Measurements from ENCODE around the gene RDM1.

The RDM1 gene

GRCh38 chr17:35930211-35931065, at the start of gene RDM1:
Gene RDM1 (minus strand): TSS chr17:35930773. CDS start chr17:35930727, 46 bp downstream.
- Histone ChIP-seq H3K36me3 (ENCODE audit: insufficient read depth, low read length) (no peaks in the 10 kb centered on the region), H3K4me3 (ENCODE audit: low read length) (peak within 1 kb of the TSS; percentile 73)

GRCh38 chr17:35978346-35978745, 47.8 kb upstream of the RDM1 start:
- Histone ChIP-seq H3K9me3 (ENCODE audit: low read length) (no peaks in the 10 kb centered on the region), H3K27me3 (ENCODE audit: insufficient read depth, low read length) (no peaks in the 10 kb centered on the region), H3K4me3 (ENCODE audit: low read length) (no peak overlapping the region), H2AFZ (ENCODE audit: low read depth, low read length) (no peak overlapping the region), H3K36me3 (ENCODE audit: insufficient read depth, low read length) (no peaks in the 10 kb centered on the region), H3K4me1 (ENCODE audit: insufficient read depth, low read length) (no peaks in the 10 kb centered on the region)

More at GRCh38 chr17:35930211-35931065, at the start of gene RDM1:
- Histone ChIP-seq H3K4me1 (ENCODE audit: insufficient read depth, low read length) (peaks cover 15% of the 10 kb centered on the region), H3K27me3 (ENCODE audit: insufficient read depth, low read length) (no peaks in the 10 kb centered on the region), H2AFZ (ENCODE audit: low read depth, low read length) (peak within 1 kb of the TSS; percentile 90), H3K9me3 (ENCODE audit: low read length) (no peaks in the 10 kb centered on the region)

DNA sequence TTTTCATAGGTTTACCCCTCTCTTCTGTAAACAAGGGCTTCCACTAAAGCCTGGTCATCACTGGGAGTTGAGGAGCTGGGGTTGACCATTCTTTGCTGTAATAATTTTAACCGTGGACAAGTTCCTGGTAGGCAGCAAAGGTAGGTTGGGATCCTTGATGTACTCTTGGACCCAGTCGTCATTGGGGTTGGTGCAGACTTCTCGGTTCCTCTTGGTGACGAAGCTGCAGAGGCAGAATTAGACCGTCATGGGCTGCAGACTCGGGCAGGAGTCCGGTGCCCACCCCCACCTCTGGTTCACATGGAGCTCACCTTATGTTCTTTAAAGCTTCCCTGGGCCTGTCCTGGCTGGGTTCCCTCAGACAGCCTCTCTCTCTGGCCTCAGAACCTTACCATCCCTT, 46.9 kb upstream of the RDM1 start:
- Histone ChIP-seq H3K4me3 (ENCODE audit: low read length) (no peak overlapping the region), H3K4me1 (ENCODE audit: insufficient read depth, low read length) (no peaks in the 10 kb centered on the region), H3K9me3 (ENCODE audit: low read length) (no peaks in the 10 kb centered on the region), H3K36me3 (ENCODE audit: insufficient read depth, low read length) (no peaks in the 10 kb centered on the region), H2AFZ (ENCODE audit: low read depth, low read length) (no peak overlapping the region), H3K27me3 (ENCODE audit: insufficient read depth, low read length) (no peaks in the 10 kb centered on the region)

DNA sequence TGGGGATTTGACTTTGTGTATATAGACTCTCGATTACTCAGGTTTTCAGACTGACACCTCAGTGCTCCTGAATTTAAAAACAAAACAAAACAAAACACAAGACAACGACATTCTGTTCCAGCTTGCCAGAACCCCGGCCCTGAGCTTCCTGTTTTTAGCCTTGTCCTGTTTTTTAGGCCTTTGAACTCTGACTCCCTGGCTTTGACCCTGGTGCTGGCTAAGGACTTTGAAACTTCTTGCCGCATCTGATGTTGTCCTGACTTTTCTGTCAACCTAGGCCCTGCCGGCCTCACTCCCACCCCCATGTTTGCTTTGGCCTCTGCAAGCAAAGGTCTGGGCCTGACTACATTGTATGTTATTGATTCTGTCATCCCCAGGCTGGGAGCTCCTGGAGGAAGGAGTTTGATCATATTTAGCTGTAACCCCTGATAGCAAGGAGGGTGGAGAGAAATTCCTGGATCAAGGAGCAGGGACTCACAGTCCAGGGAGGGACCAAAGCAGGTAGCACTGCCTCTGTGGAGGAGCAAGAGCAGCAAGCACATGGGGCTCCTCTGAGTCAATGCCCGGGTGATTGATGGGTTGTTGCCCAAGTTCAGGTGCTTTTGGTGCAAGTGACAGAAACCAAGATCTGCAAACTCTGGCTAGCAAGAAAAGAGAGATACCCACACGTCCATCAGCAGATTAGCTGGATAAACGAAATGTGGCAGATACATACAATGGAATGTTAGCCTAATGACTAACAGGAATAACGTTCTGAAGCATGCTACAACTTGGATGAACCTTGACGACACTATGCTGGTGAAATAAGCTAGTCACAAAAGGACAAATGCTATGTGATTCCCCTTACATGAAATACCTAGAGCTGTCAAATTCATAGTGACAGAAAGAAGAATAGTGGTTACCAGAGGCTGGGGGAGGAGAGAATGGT, 43.0 kb upstream of the RDM1 start:
- Histone ChIP-seq H2AFZ (ENCODE audit: low read depth, low read length) (no peak overlapping the region), H3K4me3 (ENCODE audit: low read length) (no peak overlapping the region), H3K27me3 (ENCODE audit: insufficient read depth, low read length) (no peaks in the 10 kb centered on the region), H3K4me1 (ENCODE audit: insufficient read depth, low read length) (peaks cover 4% of the 10 kb centered on the region), H3K36me3 (ENCODE audit: insufficient read depth, low read length) (no peaks in the 10 kb centered on the region), H3K9me3 (ENCODE audit: low read length) (no peaks in the 10 kb centered on the region)

- Histone ChIP-seq H3K27me3 (ENCODE audit: insufficient read depth, low read length) (no peaks in the 10 kb centered on the region), H3K4me3 (ENCODE audit: low read length) (no peak overlapping the region), H3K36me3 (ENCODE audit: insufficient read depth, low read length) (no peaks in the 10 kb centered on the region), H3K9me3 (ENCODE audit: low read length) (no peaks in the 10 kb centered on the region), H2AFZ (ENCODE audit: low read depth, low read length) (no peak overlapping the region), H3K4me1 (ENCODE audit: insufficient read depth, low read length) (peaks cover 4% of the 10 kb centered on the region)
Measured at GRCh38 chr17:35972945-35973332, 42.4 kb upstream of the RDM1 start.

DNA sequence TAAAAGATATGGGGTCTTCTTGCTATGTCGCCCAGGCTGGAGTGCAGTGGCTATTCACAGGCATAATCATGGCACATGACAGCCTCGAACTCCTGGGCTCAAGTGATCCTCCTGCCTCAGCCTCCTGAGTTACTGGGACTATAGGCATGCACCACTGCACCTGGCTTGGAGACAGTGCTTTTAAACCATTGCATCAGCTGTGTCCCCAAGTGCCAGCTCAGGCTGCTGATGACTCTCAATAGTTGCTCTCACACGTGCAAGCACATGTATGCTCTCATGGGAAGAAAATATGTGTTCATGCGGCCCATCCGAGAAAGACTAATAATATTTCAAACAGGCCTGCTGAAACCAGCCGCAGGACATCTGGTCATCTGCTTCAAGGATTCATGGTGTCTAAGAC, 42.0 kb upstream of the RDM1 start:
- peaks cover 4% of the 10 kb centered on the region for H3K4me1 ChIP-seq (ENCODE audit: insufficient read depth, low read length)
- H2AFZ ChIP-seq (ENCODE audit: low read depth, low read length), result no peak overlapping the region
- H3K9me3 ChIP-seq (ENCODE audit: low read length), result no peaks in the 10 kb centered on the region
- no peaks in the 10 kb centered on the region for H3K36me3 ChIP-seq (ENCODE audit: insufficient read depth, low read length)
- H3K27me3 ChIP-seq (ENCODE audit: insufficient read depth, low read length), result no peaks in the 10 kb centered on the region
- H3K4me3 ChIP-seq (ENCODE audit: low read length), result no peak overlapping the region

- H2AFZ ChIP-seq (ENCODE audit: low read depth, low read length), result no peak overlapping the region
- H3K27me3 ChIP-seq (ENCODE audit: insufficient read depth, low read length), result no peaks in the 10 kb centered on the region
- peaks cover 4% of the 10 kb centered on the region for H3K4me1 ChIP-seq (ENCODE audit: insufficient read depth, low read length)
- H3K4me3 ChIP-seq (ENCODE audit: low read length), result no peak overlapping the region
- H3K9me3 ChIP-seq (ENCODE audit: low read length), result no peaks in the 10 kb centered on the region
- no peaks in the 10 kb centered on the region for H3K36me3 ChIP-seq (ENCODE audit: insufficient read depth, low read length)
Measured at GRCh38 chr17:35972066-35972465, 41.5 kb upstream of the RDM1 start.

DNA sequence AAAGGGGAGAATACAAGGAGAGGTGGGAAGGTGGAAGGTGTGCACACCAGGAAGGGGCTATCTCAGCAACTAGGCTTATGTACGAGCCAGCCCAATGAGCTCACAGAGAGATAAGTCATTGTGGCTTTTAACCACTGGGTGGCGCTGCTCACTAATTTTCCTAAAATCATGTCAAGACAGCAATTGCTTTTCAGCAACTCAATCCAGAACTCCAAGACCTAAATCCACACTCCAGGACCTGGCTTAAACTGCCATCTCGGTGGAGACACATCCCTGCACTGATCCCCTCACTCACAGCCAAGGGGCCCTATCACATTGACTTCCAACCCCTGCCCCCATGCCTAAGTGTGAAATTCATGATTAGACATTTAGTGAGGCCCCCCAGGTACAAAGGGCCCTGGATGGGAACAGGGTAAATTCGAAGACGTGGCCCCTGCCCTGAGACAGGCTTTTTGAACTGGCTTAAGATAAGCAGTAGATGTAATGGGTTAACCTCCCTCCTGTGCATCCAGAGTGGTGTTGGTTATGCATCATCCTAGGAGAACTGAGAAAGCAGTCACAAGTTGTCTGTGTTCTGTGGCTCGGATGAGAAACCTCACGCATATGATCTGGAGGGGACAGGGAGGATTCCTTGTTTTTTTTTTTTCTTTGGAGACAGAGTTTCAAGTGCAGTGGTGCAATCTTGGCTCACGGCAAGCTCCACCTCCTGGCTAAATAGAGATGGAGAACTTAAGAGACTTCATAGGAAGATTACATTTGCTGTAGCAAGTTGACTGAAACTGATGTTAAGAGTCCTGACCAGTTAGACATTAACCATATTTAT, 39.2 kb upstream of the RDM1 start:
- H3K4me3 ChIP-seq (ENCODE audit: low read length), result no peak overlapping the region
- H3K36me3 ChIP-seq (ENCODE audit: insufficient read depth, low read length), result no peaks in the 10 kb centered on the region
- peak overlapping the region; percentile 47 for H2AFZ ChIP-seq (ENCODE audit: low read depth, low read length)
- peaks cover 4% of the 10 kb centered on the region for H3K4me1 ChIP-seq (ENCODE audit: insufficient read depth, low read length)
- no peaks in the 10 kb centered on the region for H3K9me3 ChIP-seq (ENCODE audit: low read length)
- H3K27me3 ChIP-seq (ENCODE audit: insufficient read depth, low read length), result peaks cover 6% of the 10 kb centered on the region

GRCh38 chr17:35968520-35969054, 38.0 kb upstream of the RDM1 start:
- H3K4me3 ChIP-seq (ENCODE audit: low read length), result no peak overlapping the region
- H2AFZ ChIP-seq (ENCODE audit: low read depth, low read length), result no peak overlapping the region
- no peaks in the 10 kb centered on the region for H3K36me3 ChIP-seq (ENCODE audit: insufficient read depth, low read length)
- peaks cover 6% of the 10 kb centered on the region for H3K27me3 ChIP-seq (ENCODE audit: insufficient read depth, low read length)
- no peaks in the 10 kb centered on the region for H3K9me3 ChIP-seq (ENCODE audit: low read length)
- peaks cover 4% of the 10 kb centered on the region for H3K4me1 ChIP-seq (ENCODE audit: insufficient read depth, low read length)

- Histone ChIP-seq H3K9me3 (ENCODE audit: low read length) (no peaks in the 10 kb centered on the region), H3K4me3 (ENCODE audit: low read length) (no peak overlapping the region), H3K36me3 (ENCODE audit: insufficient read depth, low read length) (no peaks in the 10 kb centered on the region), H3K27me3 (ENCODE audit: insufficient read depth, low read length) (peaks cover 6% of the 10 kb centered on the region), H3K4me1 (ENCODE audit: insufficient read depth, low read length) (peaks cover 4% of the 10 kb centered on the region), H2AFZ (ENCODE audit: low read depth, low read length) (no peak overlapping the region)
Measured at GRCh38 chr17:35965272-35965671, 34.7 kb upstream of the RDM1 start.

DNA sequence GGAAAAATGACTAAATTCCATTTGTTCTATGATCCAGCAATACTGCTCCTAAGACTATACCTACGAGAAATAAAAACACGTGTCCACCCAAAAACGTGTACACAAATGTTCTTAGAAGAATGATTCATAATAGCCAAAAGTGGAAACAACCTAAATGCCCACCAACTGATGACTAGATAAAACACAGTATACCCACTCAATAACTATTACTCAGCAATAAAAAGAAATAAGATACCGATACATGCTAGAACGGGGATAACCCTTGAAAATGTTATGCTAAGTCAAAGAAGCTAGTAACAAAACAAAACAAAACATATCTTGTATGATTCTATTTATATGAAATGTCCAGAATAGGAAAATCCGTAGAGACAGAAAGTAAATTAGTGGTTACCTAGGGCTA, 33.1 kb upstream of the RDM1 start:
- H2AFZ ChIP-seq (ENCODE audit: low read depth, low read length), result no peak overlapping the region
- H3K4me3 ChIP-seq (ENCODE audit: low read length), result no peak overlapping the region
- no peaks in the 10 kb centered on the region for H3K4me1 ChIP-seq (ENCODE audit: insufficient read depth, low read length)
- H3K27me3 ChIP-seq (ENCODE audit: insufficient read depth, low read length), result peaks cover 6% of the 10 kb centered on the region
- H3K9me3 ChIP-seq (ENCODE audit: low read length), result no peaks in the 10 kb centered on the region
- no peaks in the 10 kb centered on the region for H3K36me3 ChIP-seq (ENCODE audit: insufficient read depth, low read length)

- Histone ChIP-seq H3K4me1 (ENCODE audit: insufficient read depth, low read length) (no peaks in the 10 kb centered on the region), H3K36me3 (ENCODE audit: insufficient read depth, low read length) (no peaks in the 10 kb centered on the region), H3K27me3 (ENCODE audit: insufficient read depth, low read length) (no peaks in the 10 kb centered on the region)
Measured at GRCh38 chr17:35953720-35954119, 23.1 kb upstream of the RDM1 start.

More at GRCh38 chr17:35953720-35954119, 23.1 kb upstream of the RDM1 start:
- Histone ChIP-seq H3K9me3 (ENCODE audit: low read length) (no peaks in the 10 kb centered on the region), H3K4me3 (ENCODE audit: low read length) (no peak overlapping the region), H2AFZ (ENCODE audit: low read depth, low read length) (no peak overlapping the region)
